Measurements from ENCODE around the gene NEK8. TPM values are rescaled to one million over a fixed set of nuclear protein-coding genes. Genes with fewer than 3 reads are reported as not detected.

Gene NEK8
- total and polyA plus RNA-seq, 4 donors: 1.5 to 5.0 (median 3.2) TPM

DNA sequence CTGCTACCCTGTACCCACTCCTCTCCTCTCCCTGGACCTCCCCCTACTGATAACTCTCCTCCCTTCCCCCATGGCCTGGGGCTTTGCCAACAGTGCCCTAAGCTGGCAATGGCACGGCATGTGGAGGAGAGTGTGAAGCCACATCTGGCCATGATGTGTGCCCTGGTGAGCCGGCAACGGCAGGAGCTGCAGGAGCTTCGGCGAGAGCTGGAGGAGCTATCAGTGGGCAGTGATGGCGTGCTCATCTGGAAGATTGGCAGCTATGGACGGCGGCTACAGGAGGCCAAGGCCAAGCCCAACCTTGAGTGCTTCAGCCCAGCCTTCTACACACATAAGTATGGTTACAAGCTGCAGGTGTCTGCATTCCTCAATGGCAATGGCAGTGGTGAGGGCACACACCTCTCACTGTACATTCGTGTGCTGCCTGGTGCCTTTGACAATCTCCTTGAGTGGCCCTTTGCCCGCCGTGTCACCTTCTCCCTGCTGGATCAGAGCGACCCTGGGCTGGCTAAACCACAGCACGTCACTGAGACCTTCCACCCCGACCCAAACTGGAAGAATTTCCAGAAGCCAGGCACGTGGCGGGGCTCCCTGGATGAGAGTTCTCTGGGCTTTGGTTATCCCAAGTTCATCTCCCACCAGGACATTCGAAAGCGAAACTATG, 20.4 kb downstream of the NEK8 start:
- H3K27ac ChIP-seq (ENCODE audit: low read depth, low read length): peak overlapping the region; percentile 99
- DNase-seq (ENCODE audit: low read depth in 4 of 6, low spot score in 6 of 6): no peak
- H3K36me3 ChIP-seq (ENCODE audit: control insufficient read depth, insufficient read depth, low read length): peaks cover 78% of the 10 kb centered on the region

GRCh38 chr17:28749516-28750177, 21.1 kb downstream of the NEK8 start:
- DNase-seq (ENCODE audit: low read depth in 4 of 6, low spot score in 6 of 6): no peak
- H3K4me1 ChIP-seq (ENCODE audit: control insufficient read depth, insufficient read depth, low read length): peaks cover 69% of the 10 kb centered on the region
- no peaks in the 10 kb centered on the region for H3K9me3 ChIP-seq (ENCODE audit: control insufficient read depth, insufficient read depth, low read length)
- peak overlapping the region; percentile 99 for H3K27ac ChIP-seq (ENCODE audit: low read depth, low read length)
- H3K27me3 ChIP-seq (ENCODE audit: control insufficient read depth, insufficient read depth, low read length): no peaks in the 10 kb centered on the region
- 42% methylated on average over 6 of the region's 11 CpGs for WGBS (ENCODE audit: insufficient coverage)
- H3K4me3 ChIP-seq (ENCODE audit: low read depth, low read length): peak overlapping the region; percentile 24
- H3K36me3 ChIP-seq (ENCODE audit: control insufficient read depth, insufficient read depth, low read length): peaks cover 85% of the 10 kb centered on the region

More for the DNA sequence above, 20.4 kb downstream of the NEK8 start:
- H3K9me3 ChIP-seq (ENCODE audit: control insufficient read depth, insufficient read depth, low read length): no peaks in the 10 kb centered on the region
- no peak overlapping the region for H3K4me3 ChIP-seq (ENCODE audit: low read depth, low read length)
- H3K27me3 ChIP-seq (ENCODE audit: control insufficient read depth, insufficient read depth, low read length): no peaks in the 10 kb centered on the region
- 63% methylated on average over 15 of the region's 18 CpGs for WGBS (ENCODE audit: insufficient coverage)
- H3K4me1 ChIP-seq (ENCODE audit: control insufficient read depth, insufficient read depth, low read length): peaks cover 73% of the 10 kb centered on the region

DNA sequence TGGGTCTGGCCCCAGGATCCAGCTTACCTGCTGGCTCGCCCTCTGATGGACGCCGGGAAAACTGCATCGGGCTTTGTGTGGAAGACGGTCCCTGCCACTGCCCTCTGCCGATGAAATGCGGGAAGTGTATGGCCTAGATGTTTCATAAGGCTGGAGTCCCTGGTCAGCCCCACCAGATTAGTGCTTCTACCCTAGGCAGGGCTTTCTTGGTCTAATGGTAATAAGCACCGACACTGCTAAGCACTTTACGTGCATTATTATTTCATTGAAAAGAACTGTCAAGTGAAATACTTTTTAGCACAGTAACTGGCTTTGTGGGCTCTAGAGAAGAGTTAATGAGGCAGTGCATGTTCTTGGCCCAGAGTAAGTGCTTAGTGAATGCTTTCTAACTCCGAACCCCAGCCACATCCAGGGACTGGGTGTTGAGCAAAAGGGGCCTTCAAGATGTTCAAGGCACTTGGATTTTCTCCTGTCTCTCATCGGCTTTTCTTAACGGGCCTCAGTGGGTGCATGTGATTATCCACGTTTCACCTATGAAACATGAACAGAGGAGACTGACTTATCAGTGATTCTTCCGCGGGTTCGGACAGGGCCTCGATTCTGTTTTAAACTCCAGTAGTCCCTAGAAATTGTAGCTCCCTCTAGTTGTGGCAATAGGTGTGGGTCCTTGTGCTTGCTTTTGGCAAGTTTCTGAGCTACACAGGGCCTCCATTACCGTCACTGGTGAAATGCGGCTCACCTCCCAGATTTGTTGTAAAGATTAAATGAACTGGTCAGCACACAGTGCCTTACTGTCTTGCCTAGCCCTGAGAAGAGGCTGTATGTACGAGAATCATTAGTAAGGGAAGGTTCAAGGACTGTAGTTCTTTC, 21.8 kb downstream of the NEK8 start:
- Histone ChIP-seq H3K9me3 (ENCODE audit: control insufficient read depth, insufficient read depth, low read length) (no peaks in the 10 kb centered on the region), H3K4me3 (ENCODE audit: low read depth, low read length) (peak overlapping the region; percentile 24), H3K36me3 (ENCODE audit: control insufficient read depth, insufficient read depth, low read length) (peaks cover 83% of the 10 kb centered on the region), H3K4me1 (ENCODE audit: control insufficient read depth, insufficient read depth, low read length) (peaks cover 61% of the 10 kb centered on the region), H3K27ac (ENCODE audit: low read depth, low read length) (peak overlapping the region; percentile 99), H3K27me3 (ENCODE audit: control insufficient read depth, insufficient read depth, low read length) (no peaks in the 10 kb centered on the region)
- WGBS (ENCODE audit: insufficient coverage): 32% methylated on average over 18 of the region's 20 CpGs
- DNase-seq (ENCODE audit: low read depth in 4 of 6, low spot score in 6 of 6): peak in 3 of 6 donors; percentile 90 to 97 (median 97)

DNA sequence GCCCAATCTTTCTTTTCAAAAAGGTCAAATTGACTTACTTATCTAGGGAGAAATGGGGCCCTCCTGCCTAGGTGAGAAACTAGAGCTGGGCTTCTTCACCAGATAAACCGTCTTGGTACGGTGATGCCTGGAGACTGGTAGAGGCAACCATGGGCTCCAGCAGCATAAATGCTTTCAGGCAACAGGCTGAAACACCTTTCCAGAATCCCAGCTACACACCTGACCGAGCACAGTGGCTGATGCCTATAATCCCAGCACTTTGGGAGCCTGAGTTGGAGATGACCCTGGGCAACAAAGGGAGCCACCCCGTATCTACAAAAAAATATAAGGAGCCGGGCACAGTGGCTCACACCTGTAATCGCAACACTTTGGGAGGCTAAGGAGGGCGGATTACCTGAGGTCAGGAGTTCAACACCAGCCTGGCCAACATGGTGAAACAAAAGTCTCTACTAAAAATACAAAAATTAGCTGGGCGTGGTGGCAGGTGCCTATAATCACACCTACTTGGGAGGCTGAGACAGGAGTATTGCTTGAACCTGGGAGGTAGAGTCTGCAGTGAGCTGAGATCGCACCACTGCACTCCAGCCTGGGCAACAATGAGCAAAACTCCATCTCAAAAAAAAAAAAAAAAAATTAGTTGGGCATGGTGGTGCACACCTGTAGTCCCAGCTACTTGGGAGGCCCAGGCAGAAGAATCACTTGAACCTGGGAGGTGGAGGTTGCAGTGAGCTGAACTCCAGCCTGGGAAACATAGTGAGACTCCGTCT, 23.2 kb downstream of the NEK8 start:
- Histone ChIP-seq H3K36me3 (ENCODE audit: control insufficient read depth, insufficient read depth, low read length) (peaks cover 77% of the 10 kb centered on the region), H3K27ac (ENCODE audit: low read depth, low read length) (no peak overlapping the region), H3K9me3 (ENCODE audit: control insufficient read depth, insufficient read depth, low read length) (no peaks in the 10 kb centered on the region), H3K27me3 (ENCODE audit: control insufficient read depth, insufficient read depth, low read length) (no peaks in the 10 kb centered on the region), H3K4me3 (ENCODE audit: low read depth, low read length) (no peak overlapping the region), H3K4me1 (ENCODE audit: control insufficient read depth, insufficient read depth, low read length) (peaks cover 48% of the 10 kb centered on the region)
- DNase-seq (ENCODE audit: low read depth in 4 of 6, low spot score in 6 of 6): no peak
- 98% methylated on average over 7 of the region's 10 CpGs for WGBS (ENCODE audit: insufficient coverage)

GRCh38 chr17:28755486-28755885, 26.9 kb downstream of the NEK8 start:
- Histone ChIP-seq H3K27me3 (ENCODE audit: control insufficient read depth, insufficient read depth, low read length) (no peaks in the 10 kb centered on the region), H3K4me1 (ENCODE audit: control insufficient read depth, insufficient read depth, low read length) (peaks cover 34% of the 10 kb centered on the region), H3K4me3 (ENCODE audit: low read depth, low read length) (no peak overlapping the region), H3K27ac (ENCODE audit: low read depth, low read length) (no peak overlapping the region), H3K36me3 (ENCODE audit: control insufficient read depth, insufficient read depth, low read length) (peaks cover 66% of the 10 kb centered on the region), H3K9me3 (ENCODE audit: control insufficient read depth, insufficient read depth, low read length) (no peaks in the 10 kb centered on the region)
- DNase-seq (ENCODE audit: low read depth in 4 of 6, low spot score in 6 of 6): no peak
- WGBS (ENCODE audit: insufficient coverage): 85% methylated on average over 5 of the region's 7 CpGs

DNA sequence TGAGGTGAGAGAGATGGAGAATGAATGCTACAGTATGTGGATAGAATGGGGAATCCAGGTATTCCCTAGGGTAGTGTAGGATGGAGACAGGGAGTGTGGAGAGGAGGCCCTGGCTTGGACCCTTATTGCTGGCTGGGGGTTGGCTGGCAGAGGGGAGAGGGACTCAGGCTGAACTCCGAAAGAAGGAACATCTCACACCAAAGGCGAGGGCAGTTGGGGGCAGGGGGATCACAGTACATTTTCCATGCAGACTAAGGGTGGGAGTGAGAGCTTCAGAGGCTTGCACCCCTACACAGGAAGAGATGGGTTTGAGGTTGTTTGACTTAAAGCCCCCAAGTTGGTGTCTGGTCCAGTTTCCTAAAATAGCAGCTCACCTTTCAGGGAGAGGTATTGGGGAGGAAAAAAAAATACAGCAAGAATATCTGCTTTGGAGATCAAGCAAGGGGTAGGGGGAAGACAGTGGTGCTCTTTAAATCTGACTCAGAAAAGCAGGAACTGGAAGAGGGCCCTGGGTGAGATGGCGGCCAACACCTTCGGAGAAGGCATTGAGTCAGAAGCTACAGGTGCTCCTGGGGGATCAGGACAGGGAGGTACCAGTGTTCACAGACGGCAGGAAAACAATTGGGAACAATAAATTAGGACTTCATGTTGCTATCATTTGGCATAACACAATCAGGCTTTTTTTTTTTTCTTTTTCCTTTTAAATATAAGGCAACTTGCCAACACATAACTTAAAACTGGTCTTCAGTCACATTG, 27.6 kb downstream of the NEK8 start:
- DNase-seq (ENCODE audit: low read depth in 4 of 6, low spot score in 6 of 6): no peak
- WGBS (ENCODE audit: insufficient coverage): 100% methylated on average over 1 of the region's 5 CpGs
- Histone ChIP-seq H3K27ac (ENCODE audit: low read depth, low read length) (no peak overlapping the region), H3K4me3 (ENCODE audit: low read depth, low read length) (no peak overlapping the region), H3K9me3 (ENCODE audit: control insufficient read depth, insufficient read depth, low read length) (no peaks in the 10 kb centered on the region), H3K4me1 (ENCODE audit: control insufficient read depth, insufficient read depth, low read length) (peaks cover 34% of the 10 kb centered on the region), H3K27me3 (ENCODE audit: control insufficient read depth, insufficient read depth, low read length) (no peaks in the 10 kb centered on the region), H3K36me3 (ENCODE audit: control insufficient read depth, insufficient read depth, low read length) (peaks cover 61% of the 10 kb centered on the region)

DNA sequence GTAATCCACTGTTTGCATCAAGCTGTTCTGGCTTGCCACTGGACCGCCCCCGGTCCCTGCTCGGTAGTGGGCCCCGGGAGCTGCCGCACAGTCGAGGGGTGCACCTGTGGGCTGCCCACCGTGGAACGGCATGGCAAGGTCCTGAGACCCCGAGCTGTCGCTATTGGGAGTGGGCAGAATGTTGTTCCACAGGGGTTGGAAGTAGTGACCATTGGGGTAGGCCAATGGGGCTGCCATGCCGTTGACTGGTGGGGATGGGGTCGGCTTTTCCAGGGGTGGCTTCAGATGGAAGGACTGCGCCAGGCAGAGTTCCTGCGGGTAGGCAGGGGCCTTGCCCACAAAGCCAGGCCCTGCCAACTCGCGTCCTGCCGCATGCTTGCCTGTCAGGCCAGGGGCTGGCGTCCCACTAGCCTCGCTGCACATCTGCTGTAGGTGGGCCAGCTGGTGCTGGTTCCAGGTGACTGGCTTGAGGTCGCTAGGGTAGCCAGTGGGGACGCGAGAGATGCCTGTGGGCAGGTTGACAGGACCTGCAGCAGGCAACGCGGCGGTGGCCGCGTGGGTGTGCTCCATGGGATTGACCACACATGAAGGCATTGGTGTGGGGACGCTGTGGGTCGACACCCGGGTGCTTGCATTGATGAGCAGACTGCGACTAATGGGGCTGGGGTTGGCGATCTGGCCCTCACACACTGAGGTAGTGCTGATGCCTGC, 30.0 kb downstream of the NEK8 start:
- no peaks in the 10 kb centered on the region for H3K9me3 ChIP-seq (ENCODE audit: control insufficient read depth, insufficient read depth, low read length)
- H3K27ac ChIP-seq (ENCODE audit: low read depth, low read length): no peak overlapping the region
- WGBS (ENCODE audit: insufficient coverage): 95% methylated on average over 32 of the region's 32 CpGs
- H3K36me3 ChIP-seq (ENCODE audit: control insufficient read depth, insufficient read depth, low read length): peaks cover 44% of the 10 kb centered on the region
- DNase-seq (ENCODE audit: low read depth in 4 of 6, low spot score in 6 of 6): no peak
- H3K4me1 ChIP-seq (ENCODE audit: control insufficient read depth, insufficient read depth, low read length): peaks cover 36% of the 10 kb centered on the region
- H3K27me3 ChIP-seq (ENCODE audit: control insufficient read depth, insufficient read depth, low read length): no peaks in the 10 kb centered on the region
- no peak overlapping the region for H3K4me3 ChIP-seq (ENCODE audit: low read depth, low read length)

DNA sequence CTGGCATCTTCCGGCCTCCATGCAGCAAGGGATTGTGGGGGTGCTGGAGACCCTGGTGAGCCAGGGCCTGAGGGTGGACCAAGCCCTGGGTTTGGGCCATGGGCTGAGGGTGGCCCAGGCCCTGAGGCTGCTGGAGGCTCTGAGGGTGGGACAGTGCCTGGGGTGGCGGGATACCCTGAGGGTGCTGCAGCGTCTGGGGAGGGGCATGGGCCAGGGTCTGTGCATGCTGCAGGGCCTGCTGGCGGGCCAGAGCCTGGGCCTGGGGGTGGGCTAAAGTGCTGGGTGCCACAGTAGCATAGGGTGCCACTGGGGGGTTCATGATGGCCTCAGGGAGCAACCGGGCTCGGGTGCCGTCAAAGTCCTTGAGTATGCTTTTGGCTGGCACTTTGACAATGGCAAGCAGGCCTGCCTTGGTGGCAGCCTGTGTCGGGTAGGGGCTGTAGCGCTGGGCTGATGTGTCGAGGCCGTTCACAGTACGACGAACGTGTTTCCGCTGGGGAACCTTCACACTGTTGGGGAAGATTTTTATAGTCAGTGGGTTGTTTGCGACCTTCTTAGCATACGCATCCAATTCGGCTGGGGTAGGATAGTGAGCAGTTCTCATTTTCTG, 30.8 kb downstream of the NEK8 start:
- H3K9me3 ChIP-seq (ENCODE audit: control insufficient read depth, insufficient read depth, low read length): no peaks in the 10 kb centered on the region
- peaks cover 36% of the 10 kb centered on the region for H3K4me1 ChIP-seq (ENCODE audit: control insufficient read depth, insufficient read depth, low read length)
- 68% methylated on average over 18 of the region's 18 CpGs for WGBS (ENCODE audit: insufficient coverage)
- H3K27ac ChIP-seq (ENCODE audit: low read depth, low read length): peak overlapping the region; percentile 16
- DNase-seq (ENCODE audit: low read depth in 4 of 6, low spot score in 6 of 6): peak in 1 of 6 donors; percentile 83
- H3K36me3 ChIP-seq (ENCODE audit: control insufficient read depth, insufficient read depth, low read length): peaks cover 39% of the 10 kb centered on the region
- H3K27me3 ChIP-seq (ENCODE audit: control insufficient read depth, insufficient read depth, low read length): no peaks in the 10 kb centered on the region
- H3K4me3 ChIP-seq (ENCODE audit: low read depth, low read length): no peak overlapping the region
